ENCODE results near the gene OTOS.

OTOS gene

GRCh38 chr2:240149943-240150784 lies 9.7 kb upstream of the OTOS start:
- peak in 1 of 4 experiments; percentile 3 for DNase-seq

- no peak for DNase-seq
Observed at GRCh38 chr2:240147911-240148587, 7.6 kb upstream of the OTOS start.

GRCh38 chr2:240147382-240147781 lies 6.9 kb upstream of the OTOS start:
- no peak for DNase-seq

GRCh38 chr2:240146627-240147278 lies 6.3 kb upstream of the OTOS start:
- no peak for DNase-seq

- no peak for DNase-seq
Observed at GRCh38 chr2:240146141-240146561, 5.7 kb upstream of the OTOS start.

GRCh38 chr2:240145461-240145860 lies 5.0 kb upstream of the OTOS start:
- DNase-seq, result no peak

- DNase-seq, result no peak
Observed at GRCh38 chr2:240144649-240145261, 4.3 kb upstream of the OTOS start.

GRCh38 chr2:240143801-240144648 lies 3.6 kb upstream of the OTOS start:
- peak; percentile 70 to 83 (median 78) for DNase-seq

GRCh38 chr2:240143276-240143675 lies 2.8 kb upstream of the OTOS start:
- no peak for DNase-seq

GRCh38 chr2:240142859-240143258 lies 2.4 kb upstream of the OTOS start:
- no peak for DNase-seq

GRCh38 chr2:240142256-240142775 lies 1.9 kb upstream of the OTOS start:
- no peak for DNase-seq

GRCh38 chr2:240141736-240142135 lies 1.3 kb upstream of the OTOS start:
- no peak for DNase-seq

GRCh38 chr2:240140920-240141319 lies 462 bp upstream of the OTOS start:
- DNase-seq, result no peak

GRCh38 chr2:240139666-240140393 lies 628 bp downstream of the OTOS start:
- no peak for DNase-seq

GRCh38 chr2:240139011-240139441 lies 1.4 kb downstream of the OTOS start:
- DNase-seq, result no peak

GRCh38 chr2:240138254-240138984 lies 2.0 kb downstream of the OTOS start:
- DNase-seq, result no peak

GRCh38 chr2:240137596-240138253 lies 2.7 kb downstream of the OTOS start:
- DNase-seq, result no peak

GRCh38 chr2:240136671-240137292 lies 3.7 kb downstream of the OTOS start:
- peak in 1 of 4 experiments; percentile 40 for DNase-seq

- peak; percentile 60 to 87 (median 72) for DNase-seq
Observed at GRCh38 chr2:240136013-240136670, 4.3 kb downstream of the OTOS start, which contains the start of gene COPS9. COPS9 (minus strand) TSS chr2:240136305; CDS start chr2:240136284, 21 bp downstream.
